Medulla oblongata (tissue), 1 donor: ENCODE results near the gene LRP1.
A peak's percentile ranks its signal among the peaks of the same experiment; 100 is the strongest.

Source experiments
- DNase-seq: peaks from one replicate; pipeline ENCODE4 v3.0.0-alpha.2; 2015; ENCODE audit errors: extremely low spot score

The LRP1 gene

DNA sequence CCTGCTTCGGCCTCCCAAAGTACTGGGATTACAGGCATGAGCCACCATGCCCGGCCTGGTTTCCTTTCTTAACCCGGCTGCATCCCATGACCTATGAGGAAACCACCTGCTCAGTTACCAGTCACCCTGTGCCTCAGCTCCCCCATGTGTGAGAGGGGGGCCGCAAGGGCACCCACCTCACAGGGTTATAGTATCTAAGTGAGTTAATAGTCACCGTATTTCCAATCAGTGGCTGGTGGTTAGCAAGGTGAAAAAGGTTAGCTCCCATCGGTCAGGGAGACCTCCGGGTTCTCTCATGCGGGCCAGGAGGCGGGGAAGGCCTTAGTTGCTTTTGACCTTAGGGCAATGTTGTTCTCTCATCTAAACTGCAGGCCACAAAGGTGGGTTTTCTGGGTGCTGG lies 6.7 kb downstream of the LRP1 start:
- no peak for DNase-seq

- peak; percentile 89 for DNase-seq
These were observed 7.4 kb downstream of the LRP1 start for GRCh38 chr12:57135527-57136326.

- DNase-seq: no peak
These were observed 10.4 kb downstream of the LRP1 start for GRCh38 chr12:57138526-57139272.

DNA sequence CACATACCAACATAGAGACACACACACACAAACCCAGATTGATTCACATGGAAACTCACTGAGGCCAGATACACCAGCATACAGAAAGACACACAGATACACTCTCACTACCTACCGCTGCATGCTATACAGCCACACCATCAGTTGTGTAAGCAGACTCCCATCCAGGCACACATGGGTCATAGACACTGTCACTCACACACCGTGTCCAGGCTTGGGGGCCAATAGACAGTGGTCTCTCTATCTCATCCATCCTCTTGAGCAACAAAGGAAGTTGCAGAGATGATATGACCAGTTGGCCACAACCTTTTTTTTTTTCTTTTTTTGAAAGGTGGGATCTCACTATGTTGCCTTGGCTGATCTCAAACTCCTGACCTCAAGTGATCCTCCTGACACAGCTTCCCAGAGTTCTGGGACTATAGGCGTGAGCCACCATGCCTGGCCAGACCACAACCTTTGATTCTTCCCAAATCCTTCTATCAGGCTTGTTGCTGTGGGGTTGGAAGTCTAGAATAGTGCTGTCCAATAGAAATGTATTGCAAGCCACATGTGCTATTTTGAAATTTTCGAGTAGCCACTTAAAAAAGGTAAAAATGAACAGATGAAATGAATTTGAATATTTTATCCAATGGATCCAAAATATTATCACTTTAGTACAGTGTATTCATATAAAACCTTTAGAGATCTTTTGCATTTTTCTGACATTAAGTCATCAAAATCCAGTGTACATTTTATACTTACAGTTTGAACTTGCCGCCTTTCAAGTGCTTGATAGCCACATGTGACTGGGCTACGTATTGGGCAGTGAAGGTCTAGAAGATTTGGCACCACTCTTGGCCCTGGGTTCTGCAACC lies 11.7 kb downstream of the LRP1 start:
- DNase-seq: no peak

- no peak for DNase-seq
These were observed 13.0 kb downstream of the LRP1 start for GRCh38 chr12:57141249-57141648.

DNA sequence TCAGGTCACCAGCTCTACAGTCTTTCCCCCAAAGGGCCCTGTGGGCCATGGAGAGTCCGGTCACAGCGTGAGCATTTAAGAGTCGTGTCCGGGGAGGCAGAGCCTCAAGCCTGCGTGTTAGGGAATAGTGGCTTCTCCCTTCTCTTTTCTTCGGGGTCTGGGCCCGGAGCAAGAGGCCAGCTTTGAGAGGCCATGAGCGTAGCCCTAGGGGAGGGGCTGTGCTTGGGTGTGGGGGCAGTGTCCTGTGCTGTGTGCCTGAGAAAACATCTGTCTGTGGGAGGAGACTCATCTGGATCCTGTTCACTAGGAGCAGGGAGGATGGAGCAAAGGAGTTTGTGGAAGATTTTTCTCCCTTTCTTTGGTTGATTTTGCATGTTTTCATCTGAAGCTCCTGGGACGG lies 13.8 kb downstream of the LRP1 start:
- no peak for DNase-seq

DNA sequence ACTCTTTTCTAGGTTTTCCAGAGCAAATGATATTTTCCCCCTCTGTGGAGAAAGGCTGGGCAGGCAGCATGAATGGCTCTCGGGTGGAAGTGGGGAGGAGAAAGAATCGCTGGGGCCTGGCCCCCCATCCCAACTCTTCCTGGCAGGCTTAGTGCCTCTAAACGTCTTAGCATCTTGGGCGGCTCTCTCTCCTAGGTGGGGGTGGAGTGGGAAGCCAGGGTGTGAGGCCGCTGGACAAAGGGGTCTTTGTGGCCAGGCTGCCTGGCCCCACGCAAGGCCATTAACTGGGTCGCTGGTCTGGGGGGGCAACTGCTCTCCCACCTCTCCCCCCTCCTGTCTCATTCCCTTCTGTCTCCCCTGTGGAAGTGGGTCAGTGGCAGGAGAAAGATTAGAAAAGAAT lies 14.4 kb downstream of the LRP1 start:
- peak; percentile 64 for DNase-seq

DNA sequence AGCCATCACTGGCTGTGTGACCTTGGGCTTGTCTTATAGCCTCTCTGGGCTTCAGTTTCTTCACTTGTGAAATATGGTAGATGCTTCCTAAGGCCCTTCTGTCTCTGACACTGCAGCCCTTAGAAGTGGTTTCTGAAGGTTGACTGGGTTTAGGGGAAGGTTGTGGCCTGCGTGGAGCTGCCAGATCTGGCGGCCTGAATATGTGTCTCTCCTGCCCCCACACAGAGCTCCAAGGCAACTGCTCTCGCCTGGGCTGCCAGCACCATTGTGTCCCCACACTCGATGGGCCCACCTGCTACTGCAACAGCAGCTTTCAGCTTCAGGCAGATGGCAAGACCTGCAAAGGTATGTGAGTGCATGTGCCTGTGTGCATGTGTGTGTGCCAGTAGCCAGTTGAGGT lies 15.2 kb downstream of the LRP1 start:
- DNase-seq: no peak

DNA sequence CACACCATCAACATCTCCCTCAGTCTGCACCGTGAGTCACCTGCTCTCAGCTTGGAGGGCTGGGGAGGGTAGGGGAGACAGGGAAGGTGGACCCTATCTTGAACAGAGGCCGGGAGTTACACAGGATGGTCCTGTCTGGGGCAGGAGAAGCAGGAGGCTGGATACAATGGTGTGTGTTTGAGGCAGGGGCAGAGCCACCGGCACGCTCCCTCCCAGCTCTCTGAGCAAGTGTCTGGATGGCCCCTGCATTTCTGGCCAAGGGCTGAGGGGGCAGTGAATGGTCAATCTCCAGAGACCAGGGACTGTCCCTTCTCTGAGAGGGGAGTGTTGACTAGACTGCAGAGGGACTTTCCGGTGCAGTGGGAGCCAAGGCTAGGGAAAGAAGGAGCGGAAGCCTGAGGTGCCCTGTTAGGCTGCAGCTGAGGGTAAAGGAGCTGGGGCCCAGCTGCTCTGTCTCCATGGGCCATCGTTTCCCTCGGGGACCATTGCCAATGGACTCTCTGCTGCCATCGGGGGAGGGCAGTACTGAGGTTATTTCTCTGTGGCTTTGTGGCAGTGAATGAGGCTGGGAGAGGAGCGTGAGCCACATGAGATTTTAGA lies 17.3 kb downstream of the LRP1 start:
- peak; percentile 76 for DNase-seq

- DNase-seq: no peak
These were observed 17.8 kb downstream of the LRP1 start for GRCh38 chr12:57146092-57146491.

- peak; percentile 70 for DNase-seq
These were observed 19.0 kb downstream of the LRP1 start, which contains the start of gene LRP1-AS for GRCh38 chr12:57146961-57147944. Gene LRP1-AS, minus strand, starts transcription at chr12:57147619.

GRCh38 chr12:57148469-57149244 lies 20.4 kb downstream of the LRP1 start:
- DNase-seq: peak; percentile 75

- peak; percentile 57 for DNase-seq
These were observed 21.1 kb downstream of the LRP1 start for GRCh38 chr12:57149245-57149900.

- no peak for DNase-seq
These were observed 22.2 kb downstream of the LRP1 start for GRCh38 chr12:57150400-57151000.

DNA sequence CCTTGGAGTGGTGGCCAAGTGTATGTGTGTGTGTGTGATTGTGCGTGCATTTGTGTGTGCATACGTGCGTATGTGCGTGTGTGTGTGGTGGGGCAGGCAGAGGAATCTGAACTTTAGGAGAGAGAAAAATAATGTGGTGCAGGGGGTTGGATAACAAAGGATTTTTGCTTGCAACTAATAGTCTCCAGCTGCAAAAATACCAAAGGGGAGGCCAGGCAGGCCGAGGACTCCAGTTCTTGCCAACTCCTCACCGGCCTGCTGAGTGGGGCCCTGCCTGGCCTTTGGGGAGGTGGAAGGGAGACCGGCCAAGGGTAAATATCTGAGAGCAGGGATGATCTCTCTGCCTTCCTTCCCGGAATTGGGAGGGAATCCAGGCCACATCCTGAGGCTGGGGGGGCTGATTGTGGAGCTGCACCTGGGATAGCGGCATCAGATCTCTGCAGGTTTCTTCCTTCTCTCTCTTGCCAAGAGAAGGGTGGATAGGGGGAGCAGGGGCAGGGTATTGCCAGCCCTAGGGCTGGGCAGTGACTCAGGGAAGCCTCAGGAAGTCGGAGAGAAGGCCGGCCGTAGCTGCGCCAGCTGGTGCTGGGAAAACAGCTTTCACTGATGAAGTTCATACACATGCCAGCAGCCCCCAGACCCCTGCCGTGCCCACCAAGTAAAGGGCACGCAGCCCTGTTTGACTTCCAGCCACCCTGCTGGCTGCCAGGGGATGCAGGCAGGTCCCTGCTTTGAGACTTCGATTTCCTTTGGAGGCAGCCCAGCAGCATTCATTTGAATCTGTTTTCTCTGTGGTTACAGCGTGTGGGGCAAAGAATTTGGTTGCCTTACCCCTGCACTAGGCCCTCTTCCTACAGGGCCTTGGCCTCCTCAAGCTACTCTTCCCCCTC lies 23.7 kb downstream of the LRP1 start:
- DNase-seq: no peak

DNA sequence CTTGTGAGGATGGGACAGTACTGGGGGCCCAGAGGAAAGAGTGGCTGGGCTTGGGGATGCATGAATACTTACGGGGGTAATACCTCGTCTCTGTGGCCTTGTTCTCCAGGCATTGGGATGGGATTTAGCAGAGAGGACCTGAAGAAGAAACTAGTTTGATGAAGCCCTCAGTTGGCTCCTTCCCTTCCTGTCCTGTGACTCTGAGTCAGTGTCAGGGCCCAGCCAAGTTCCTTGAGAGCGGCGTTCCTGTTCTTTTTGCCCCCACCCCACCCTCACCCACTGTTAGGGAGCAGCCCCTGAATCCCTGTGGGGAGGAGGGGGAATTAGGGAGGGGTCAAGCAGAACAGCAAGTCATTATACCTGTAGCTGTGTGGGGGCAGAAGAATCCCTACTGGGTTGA lies 24.4 kb downstream of the LRP1 start:
- DNase-seq: peak; percentile 85

DNA sequence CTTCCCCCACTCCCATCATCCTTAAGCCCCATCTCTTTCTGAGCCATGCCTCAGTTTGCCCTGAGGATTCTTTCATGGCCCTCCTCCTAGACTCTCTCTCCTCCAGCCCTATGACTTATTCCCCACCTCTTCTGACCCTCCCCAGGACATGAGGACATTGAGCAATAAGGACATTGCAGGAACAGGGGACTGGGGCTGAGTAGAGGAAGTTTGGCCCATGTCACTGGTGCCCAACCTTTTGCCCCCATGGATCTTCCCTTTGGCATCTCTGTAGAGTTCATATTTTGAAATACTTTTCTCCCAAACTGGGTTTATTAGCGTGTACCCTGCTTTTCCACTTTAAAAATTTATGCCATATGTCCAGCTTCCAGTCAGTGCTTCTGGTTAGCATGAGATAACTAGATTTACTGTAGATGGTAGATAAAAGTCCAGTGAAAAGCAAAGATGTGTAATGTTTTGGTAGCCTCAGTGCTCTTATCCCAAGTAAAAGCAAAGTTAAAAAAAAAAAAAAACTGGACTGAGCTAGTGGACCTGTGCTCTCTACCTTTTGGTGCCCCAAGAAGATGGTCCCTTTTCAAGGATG lies 25.2 kb downstream of the LRP1 start:
- no peak for DNase-seq
